NB4 (cell line): Measurements from ENCODE around the gene MBD5.

ENCODE experiments used
- DNase-seq: peaks from one replicate; pipeline ENCODE4 v3.0.0; 2010; ENCODE audit warnings: low read depth
- H3K4me3 ChIP-seq: one replicate; pipeline ENCODE4 v1.5.1; 2011; ENCODE audit warnings: mild to moderate bottlenecking, low read depth, low read length, moderate library complexity
- MYC ChIP-seq: IDR thresholded peaks from 2 replicates; pipeline ENCODE4 v1.6.1; 2011; ENCODE audit warnings: low read depth, low read length
- POLR2A ChIP-seq: IDR thresholded peaks from 2 replicates; pipeline ENCODE4 v1.6.1; 2011; ENCODE audit warnings: mild to moderate bottlenecking; ENCODE audit not compliant: insufficient read length; ENCODE audit errors: extremely low read depth
- TF ChIP-seq, protein P1 (sequence below): IDR thresholded peaks from 2 replicates; pipeline ENCODE4 v1.6.1; 2011; ENCODE audit warnings: low read depth, low read length
- TF ChIP-seq, protein P2 (sequence below): IDR thresholded peaks from one replicate; pipeline ENCODE4 v1.5.1; 2012; ENCODE audit warnings: low read depth, low read length

The MBD5 gene

DNA sequence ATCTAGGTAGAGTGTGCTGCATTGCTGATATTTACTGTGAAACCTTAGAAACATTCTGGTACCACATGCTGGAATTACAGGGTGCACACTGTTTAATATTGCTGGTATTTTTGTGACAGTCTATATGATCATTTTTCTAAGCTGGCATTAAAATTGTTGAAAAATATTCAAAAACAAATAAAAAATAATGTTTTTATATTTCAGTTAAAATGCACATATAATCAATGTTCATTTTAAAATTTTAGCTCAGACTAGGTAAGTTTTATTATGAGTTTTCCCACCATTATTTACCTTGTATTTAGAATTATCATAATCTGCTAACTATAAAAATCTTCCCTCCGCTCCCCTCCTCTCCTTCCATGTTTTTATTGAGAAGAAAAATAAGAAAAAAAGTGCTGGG is 339.8 kb downstream of the MBD5 start:
- TF ChIP-seq, protein P1, sequence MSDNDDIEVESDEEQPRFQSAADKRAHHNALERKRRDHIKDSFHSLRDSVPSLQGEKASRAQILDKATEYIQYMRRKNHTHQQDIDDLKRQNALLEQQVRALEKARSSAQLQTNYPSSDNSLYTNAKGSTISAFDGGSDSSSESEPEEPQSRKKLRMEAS = no peak
- H3K4me3 ChIP-seq = no peak overlapping the region
- DNase-seq = no peak

DNA sequence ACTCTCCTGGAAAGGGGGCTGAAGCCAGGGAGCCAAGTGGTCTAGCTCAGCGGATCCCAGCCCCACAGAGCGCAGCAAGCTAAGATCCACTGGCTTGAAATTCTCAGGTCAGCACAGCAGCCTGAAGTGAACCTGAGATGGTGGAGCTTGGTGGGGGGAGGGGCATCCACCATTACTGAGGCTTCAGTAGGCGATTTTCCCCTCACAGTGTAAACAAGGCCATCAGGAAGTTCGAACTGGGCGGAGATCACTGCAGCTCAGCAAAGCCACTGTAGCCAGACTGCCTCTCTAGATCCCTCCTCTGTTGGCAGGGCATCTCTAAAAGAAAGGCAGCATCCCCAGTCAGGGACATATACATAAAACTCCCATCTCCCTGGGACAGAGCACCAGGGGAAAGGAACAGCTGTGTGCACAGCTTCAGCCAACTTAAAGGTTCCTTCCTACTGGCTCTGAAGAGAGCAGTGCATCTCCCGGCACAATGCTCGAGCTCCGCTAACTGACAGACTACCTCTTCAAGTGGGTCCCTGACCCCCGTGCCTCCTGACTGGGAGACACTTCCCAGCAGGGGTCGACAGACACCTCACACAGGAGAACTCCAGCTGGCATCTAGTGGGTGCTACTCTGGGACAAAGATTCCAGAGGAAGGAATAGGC is 341.4 kb downstream of the MBD5 start:
- no peak overlapping the region for H3K4me3 ChIP-seq
- no peak for DNase-seq
- TF ChIP-seq, protein P2, sequence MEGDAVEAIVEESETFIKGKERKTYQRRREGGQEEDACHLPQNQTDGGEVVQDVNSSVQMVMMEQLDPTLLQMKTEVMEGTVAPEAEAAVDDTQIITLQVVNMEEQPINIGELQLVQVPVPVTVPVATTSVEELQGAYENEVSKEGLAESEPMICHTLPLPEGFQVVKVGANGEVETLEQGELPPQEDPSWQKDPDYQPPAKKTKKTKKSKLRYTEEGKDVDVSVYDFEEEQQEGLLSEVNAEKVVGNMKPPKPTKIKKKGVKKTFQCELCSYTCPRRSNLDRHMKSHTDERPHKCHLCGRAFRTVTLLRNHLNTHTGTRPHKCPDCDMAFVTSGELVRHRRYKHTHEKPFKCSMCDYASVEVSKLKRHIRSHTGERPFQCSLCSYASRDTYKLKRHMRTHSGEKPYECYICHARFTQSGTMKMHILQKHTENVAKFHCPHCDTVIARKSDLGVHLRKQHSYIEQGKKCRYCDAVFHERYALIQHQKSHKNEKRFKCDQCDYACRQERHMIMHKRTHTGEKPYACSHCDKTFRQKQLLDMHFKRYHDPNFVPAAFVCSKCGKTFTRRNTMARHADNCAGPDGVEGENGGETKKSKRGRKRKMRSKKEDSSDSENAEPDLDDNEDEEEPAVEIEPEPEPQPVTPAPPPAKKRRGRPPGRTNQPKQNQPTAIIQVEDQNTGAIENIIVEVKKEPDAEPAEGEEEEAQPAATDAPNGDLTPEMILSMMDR = no peak
- no peak for TF ChIP-seq MYC
- TF ChIP-seq POLR2A = no peak
- TF ChIP-seq, protein P1 = no peak

DNA sequence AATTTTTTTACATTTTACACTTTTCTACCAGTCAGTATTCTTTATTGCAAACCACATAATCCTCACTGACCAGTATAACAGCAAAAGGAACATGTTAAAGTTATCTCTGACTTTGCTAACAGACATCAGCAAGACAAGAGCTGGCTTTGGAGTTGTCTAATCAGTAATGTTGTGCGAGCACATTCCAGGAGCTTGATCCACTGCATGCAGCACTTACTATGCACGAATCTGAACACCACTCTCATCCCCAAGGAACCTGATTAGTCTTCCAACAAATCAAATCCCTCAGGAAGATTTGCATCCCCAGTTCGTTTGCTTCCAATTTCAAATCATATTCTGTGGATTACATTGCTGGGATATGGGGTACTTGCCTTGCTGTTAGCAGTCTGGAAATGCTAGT is 354.3 kb downstream of the MBD5 start:
- no peak for DNase-seq
- TF ChIP-seq POLR2A (no peak), MYC (no peak)
- TF ChIP-seq, protein P1 = no peak
- TF ChIP-seq, protein P2 = no peak
- H3K4me3 ChIP-seq = no peak overlapping the region

DNA sequence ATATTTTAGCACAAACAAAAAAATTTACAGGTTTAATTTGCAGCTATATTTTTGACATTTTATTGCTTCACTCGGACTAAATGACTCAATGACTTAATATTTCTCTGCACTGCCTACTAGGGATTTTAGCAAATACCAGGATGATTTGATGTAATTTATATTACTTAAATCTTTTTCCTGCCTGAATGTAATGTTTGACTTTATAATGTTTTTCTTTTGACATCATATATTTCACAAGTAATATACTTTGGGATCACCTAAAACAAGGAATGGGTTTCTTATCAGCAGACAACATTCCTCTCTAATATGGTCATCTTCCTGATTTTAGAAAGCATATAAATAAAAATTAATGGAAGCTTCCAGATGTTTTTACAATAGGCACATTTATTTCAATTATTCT is 370.4 kb downstream of the MBD5 start:
- no peak overlapping the region for H3K4me3 ChIP-seq
- DNase-seq = no peak
- TF ChIP-seq POLR2A (no peak), MYC (no peak)
- TF ChIP-seq, protein P1 = no peak
- TF ChIP-seq, protein P2 = no peak

DNA sequence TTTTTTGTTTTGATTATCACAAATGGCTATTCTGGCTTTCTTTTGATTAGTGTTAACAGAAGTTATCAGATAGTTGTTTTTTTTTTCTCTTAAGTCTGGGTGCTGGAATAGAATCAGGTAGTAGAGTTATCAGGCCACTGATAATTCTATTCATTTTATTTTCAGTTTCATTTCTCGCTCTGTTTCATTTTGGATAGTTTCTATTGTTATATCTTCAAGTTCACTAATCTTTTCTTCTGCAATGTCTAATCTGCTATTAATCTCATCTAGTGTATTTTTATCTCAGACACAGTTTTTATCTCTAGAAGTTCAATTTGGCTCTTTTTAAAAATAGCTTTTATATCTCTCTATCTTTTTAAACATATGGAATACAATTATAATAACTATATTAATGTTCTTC is 381.9 kb downstream of the MBD5 start:
- no peak for DNase-seq
- no peak overlapping the region for H3K4me3 ChIP-seq
- TF ChIP-seq MYC (no peak), POLR2A (no peak)
- TF ChIP-seq, protein P2 = no peak
- TF ChIP-seq, protein P1 = no peak

DNA sequence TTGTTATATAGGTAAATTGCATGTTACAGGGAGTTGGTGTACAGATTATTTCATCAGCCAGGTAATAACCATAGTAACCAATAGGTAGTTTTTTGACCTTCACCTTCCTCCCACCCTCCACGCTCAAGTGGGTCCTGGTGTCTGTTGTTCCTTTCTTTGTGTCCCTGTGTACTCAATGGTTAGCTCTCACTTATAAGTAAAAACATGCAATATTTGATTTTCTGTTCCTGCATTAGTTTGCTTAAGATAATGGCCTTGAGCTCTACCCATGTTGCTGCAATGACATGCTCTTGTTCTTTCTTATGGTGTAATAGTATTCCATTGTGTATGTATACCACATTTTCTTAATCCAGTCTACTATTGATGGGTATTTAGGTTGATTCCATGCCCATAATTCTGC is 390.0 kb downstream of the MBD5 start:
- no peak for DNase-seq
- TF ChIP-seq POLR2A (no peak), MYC (no peak)
- TF ChIP-seq, protein P1 = no peak
- TF ChIP-seq, protein P2 = no peak

More for the DNA sequence above, 390.0 kb downstream of the MBD5 start:
- H3K4me3 ChIP-seq = no peak overlapping the region
